Spleen (tissue), 11 donors: ENCODE results near the gene GPR18. TPM values are rescaled to one million over a fixed set of nuclear protein-coding genes. Genes with fewer than 3 reads are reported as not detected.
A peak's percentile ranks its signal among the peaks of the same experiment; 100 is the strongest.

Experiments
- DNase-seq: peaks from one replicate; pipeline ENCODE4 v3.0.0-alpha.2; 2020
- H3K27ac ChIP-seq, 8 donors: fragments of 200-600 bp; sonication (generic) in 7 of 8; 1 replicate in 4 of 8; 2 replicates in 4 of 8; pipeline versions ENCODE4 v1.5.0 to v1.8.0; 2016 to 2021; ENCODE audit warnings: inconsistent platforms in 4 of 8, mild to moderate bottlenecking in 4 of 8, moderate library complexity in 1 of 8
- H3K27me3 ChIP-seq, 7 donors: fragments of 200-600 bp; sonication (generic) in 6 of 7; replicated peaks in 1 of 7; 1 replicate in 4 of 7; 2 replicates in 3 of 7; pipeline versions ENCODE4 v1.5.0 to v1.8.0; 2016 to 2021; ENCODE audit warnings: inconsistent platforms in 3 of 7, mild to moderate bottlenecking in 1 of 7
- H3K36me3 ChIP-seq, 6 donors: fragments of 200-600 bp; sonication (generic) in 5 of 6; 1 replicate in 4 of 6; 2 replicates in 2 of 6; pipeline versions ENCODE4 v1.5.0 to v1.8.0; 2016 to 2021; ENCODE audit warnings: inconsistent platforms in 2 of 6
- H3K4me1 ChIP-seq, 6 donors: fragments of 200-600 bp; sonication (generic) in 5 of 6; 1 replicate in 3 of 6; 2 replicates in 3 of 6; pipeline versions ENCODE4 v1.5.0 to v1.8.0; 2016 to 2021; ENCODE audit warnings: inconsistent platforms in 3 of 6
- H3K4me3 ChIP-seq, 8 donors: fragments of 200-600 bp; sonication (generic) in 7 of 8; 1 replicate in 4 of 8; 2 replicates in 4 of 8; pipeline versions ENCODE4 v1.5.0 to v1.8.0; 2016 to 2021; ENCODE audit warnings: inconsistent platforms in 4 of 8, mild to moderate bottlenecking in 4 of 8, moderate library complexity in 2 of 8
- H3K9me3 ChIP-seq, 8 donors: fragments of 200-600 bp; sonication (generic) in 7 of 8; 1 replicate in 4 of 8; 2 replicates in 4 of 8; pipeline versions ENCODE4 v1.5.0 to v1.8.0; 2016 to 2021; ENCODE audit warnings: inconsistent platforms in 4 of 8
- POLR2A ChIP-seq, 3 donors: fragments of 450-650 bp; IDR thresholded peaks; one replicate each; pipeline ENCODE4 v1.5.1; 2017; ENCODE audit warnings: antibody characterized with exemption in 3 of 3, mild to moderate bottlenecking in 1 of 3
- POLR2AphosphoS5 ChIP-seq, 3 donors: sonication (generic); formaldehyde crosslinking; IDR thresholded peaks; one replicate each; pipeline ENCODE4 v1.5.1; 2017; ENCODE audit warnings: antibody characterized with exemption in 3 of 3
- WGBS, 5 donors: extraction: QIAGEN DNeasy Blood & Tissue Kit in 3 of 5; methylation state at CpG; one replicate each; pipeline versions ENCODE4 v1.1.5 to v1.1.7; 2013 to 2018; 5-methylcytosine and 5-hydroxymethylcytosine counted together
- intact Hi-C: fragments of 100-400 bp; cut with DNase I; formaldehyde crosslinking; loops from one replicate; pipeline ENCODE4 v1.15.0; 2023; ENCODE audit warnings: low total_unique reads
- polyA plus RNA-seq, 3 donors: library from polyadenylated mRNA; stranded (reverse); fragments of 200-250 nt; gene quantifications; one replicate each; pipeline ENCODE4 v1.2.1, GENCODE V29; 2013
- small RNA-seq, 4 donors: library from RNA; depleted of rRNA; stranded (forward); fragments of <200 nt; gene quantifications; one replicate each; pipeline ENCODE3, GENCODE V24; 2016
- total RNA-seq, 7 donors: library from RNA; depleted of rRNA in 3 of 7; stranded (reverse); fragments of >200 nt in 3 of 7; fragmentation: NEBNext Ultra II Directional in 4 of 7; extraction: Animal tissue kit (Norgen Biotek cat#: 25700) in 4 of 7; gene quantifications; one replicate each; pipeline versions ENCODE4 v1.1.0 to v1.2.1, GENCODE V29; 2016 to 2021
- TF ChIP-seq, protein P1 (sequence below), 11 experiments: fragments of 200-600 bp in 7 of 11; fragments of 450-650 bp in 4 of 11; sonication (generic) in 4 of 11; IDR thresholded peaks in 8 of 11; conservative IDR thresholded peaks in 3 of 11; 1 replicate in 7 of 11; 2 replicates in 4 of 11; pipeline versions ENCODE4 v1.4.0 to v1.8.0; 2016 to 2021; ENCODE audit warnings: antibody characterized with exemption in 11 of 11, inconsistent platforms in 4 of 11, mild to moderate bottlenecking in 1 of 11
- donor health status: healthy with polysubstance abuse.
- donor health status: DM: no; HTN: no; CAD: no; lungs with moderate emphysema.
- donor health status: DM: no; HTN: no; CAD: no.
- donor health status: Bipolar disorder and iron deficiency.
- donor health status: healthy.
- donor health status: DM: no; HTN: no; CAD: no.
- donor health status: DM: yes; HTN: yes; CAD: no.

Gene GPR18
- total and polyA plus RNA-seq, 10 donors: 9.6 to 33.9 (median 16.8) TPM

DNA sequence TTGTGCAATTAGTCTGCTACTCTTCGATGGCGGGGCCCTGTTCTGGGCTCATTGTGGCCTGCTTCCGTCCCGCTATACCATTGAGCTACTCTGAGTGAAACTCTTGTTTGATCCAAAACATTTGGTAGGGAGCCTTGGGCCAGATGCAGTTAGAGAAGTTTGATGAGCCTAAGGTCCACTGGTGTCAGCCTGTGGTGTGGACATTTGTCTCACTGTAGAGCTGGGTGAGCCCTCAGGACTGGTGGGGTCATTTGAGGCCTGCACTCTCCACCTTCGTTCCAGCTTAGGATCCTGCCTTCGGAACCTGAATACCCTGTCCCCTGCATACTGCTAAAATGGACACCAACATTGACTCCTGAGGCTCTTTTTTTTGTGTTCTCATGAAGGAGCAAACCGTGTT lies 50.7 kb downstream of the GPR18 start:
- peaks cover 0 to 36% (median 2%) of the 10 kb centered on the region in 6 donors for H3K36me3 ChIP-seq
- WGBS, 5 donors: 90 to 93% (median 91%) methylated on average over 7 of the region's 7 CpGs
- H3K27me3 ChIP-seq: no peaks in the 10 kb centered on the region
- intact Hi-C loops: no loop called here
- no peak for DNase-seq
- no peaks in the 10 kb centered on the region for H3K9me3 ChIP-seq
- H3K4me3 ChIP-seq: no peak overlapping the region
- no peak overlapping the region for H3K27ac ChIP-seq
- TF ChIP-seq POLR2A (IDR thresholded peaks at IDR 0.05): no peak
- TF ChIP-seq, protein P1, sequence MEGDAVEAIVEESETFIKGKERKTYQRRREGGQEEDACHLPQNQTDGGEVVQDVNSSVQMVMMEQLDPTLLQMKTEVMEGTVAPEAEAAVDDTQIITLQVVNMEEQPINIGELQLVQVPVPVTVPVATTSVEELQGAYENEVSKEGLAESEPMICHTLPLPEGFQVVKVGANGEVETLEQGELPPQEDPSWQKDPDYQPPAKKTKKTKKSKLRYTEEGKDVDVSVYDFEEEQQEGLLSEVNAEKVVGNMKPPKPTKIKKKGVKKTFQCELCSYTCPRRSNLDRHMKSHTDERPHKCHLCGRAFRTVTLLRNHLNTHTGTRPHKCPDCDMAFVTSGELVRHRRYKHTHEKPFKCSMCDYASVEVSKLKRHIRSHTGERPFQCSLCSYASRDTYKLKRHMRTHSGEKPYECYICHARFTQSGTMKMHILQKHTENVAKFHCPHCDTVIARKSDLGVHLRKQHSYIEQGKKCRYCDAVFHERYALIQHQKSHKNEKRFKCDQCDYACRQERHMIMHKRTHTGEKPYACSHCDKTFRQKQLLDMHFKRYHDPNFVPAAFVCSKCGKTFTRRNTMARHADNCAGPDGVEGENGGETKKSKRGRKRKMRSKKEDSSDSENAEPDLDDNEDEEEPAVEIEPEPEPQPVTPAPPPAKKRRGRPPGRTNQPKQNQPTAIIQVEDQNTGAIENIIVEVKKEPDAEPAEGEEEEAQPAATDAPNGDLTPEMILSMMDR (IDR thresholded peaks at IDR 0.05 in 8 of 11, conservative IDR thresholded peaks at IDR 0.05 in 3 of 11): no peak
- no peak for TF ChIP-seq POLR2AphosphoS5 (IDR thresholded peaks at IDR 0.05)
- peaks cover 34 to 96% (median 50%) of the 10 kb centered on the region in 6 donors for H3K4me1 ChIP-seq

DNA sequence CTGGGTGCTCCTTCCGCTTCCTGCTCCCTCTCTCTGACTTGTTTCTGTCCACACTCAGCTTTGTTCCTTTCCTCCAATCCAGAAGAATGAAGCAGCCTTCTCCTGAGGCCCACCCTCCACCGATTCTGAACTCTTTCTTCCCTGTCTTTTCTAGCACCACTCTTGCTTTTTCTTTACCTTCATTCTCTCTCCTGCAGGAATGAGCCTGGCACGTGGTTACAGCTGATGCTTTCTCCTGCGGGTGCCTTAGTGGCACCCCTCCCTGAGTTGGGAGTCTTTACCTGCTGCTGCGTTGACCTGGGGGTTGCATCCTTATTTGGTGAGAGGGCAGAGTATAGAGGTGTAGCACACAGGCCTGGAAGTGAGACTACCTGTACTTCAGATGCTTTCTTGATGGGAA lies 51.3 kb downstream of the GPR18 start:
- 91 to 96% (median 95%) methylated on average over 5 of the region's 5 CpGs for WGBS, 5 donors
- no peak for TF ChIP-seq POLR2AphosphoS5 (IDR thresholded peaks at IDR 0.05)
- Histone ChIP-seq H3K4me3 (no peak overlapping the region), H3K4me1 (peaks cover 41 to 98% (median 56%) of the 10 kb centered on the region in 6 donors), H3K9me3 (no peaks in the 10 kb centered on the region), H3K36me3 (peaks cover 0 to 36% (median 2%) of the 10 kb centered on the region in 6 donors), H3K27ac (no peak overlapping the region), H3K27me3 (no peaks in the 10 kb centered on the region)
- intact Hi-C loops: no loop called here
- no peak for DNase-seq

DNA sequence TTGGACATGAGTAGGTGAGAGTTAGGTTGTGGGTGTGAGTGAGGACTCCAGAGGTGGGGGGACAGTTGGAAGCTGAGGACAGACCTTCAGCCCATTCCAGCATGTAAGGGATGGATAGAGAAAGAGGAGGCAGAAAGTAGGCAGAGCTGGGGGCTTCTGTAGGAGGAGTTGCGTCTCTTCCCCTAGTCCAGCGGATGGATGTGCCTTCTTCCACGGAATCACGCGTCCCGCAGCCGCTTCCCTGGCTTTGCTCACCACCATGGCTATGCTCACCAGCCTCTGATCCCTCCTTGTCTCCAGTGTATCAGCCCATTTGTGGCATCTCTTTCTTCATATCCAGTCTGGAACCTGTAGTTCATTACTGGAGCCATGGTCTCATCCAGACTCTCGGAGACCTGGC lies 52.0 kb downstream of the GPR18 start:
- Histone ChIP-seq H3K4me1 (peaks cover 40 to 97% (median 60%) of the 10 kb centered on the region in 6 donors), H3K4me3 (no peak overlapping the region), H3K27ac (no peak overlapping the region), H3K9me3 (no peaks in the 10 kb centered on the region), H3K36me3 (peaks cover 0 to 36% (median 2%) of the 10 kb centered on the region in 6 donors), H3K27me3 (no peaks in the 10 kb centered on the region)
- no peak for DNase-seq
- intact Hi-C loops: no loop called here
- TF ChIP-seq POLR2AphosphoS5 (IDR thresholded peaks at IDR 0.05): peak in 1 of 3 donors; percentile 8
- TF ChIP-seq, protein P1 (IDR thresholded peaks at IDR 0.05 in 8 of 11, conservative IDR thresholded peaks at IDR 0.05 in 3 of 11): no peak
- WGBS, 5 donors: 97 to 100% (median 98%) methylated on average over 8 of the region's 8 CpGs

DNA sequence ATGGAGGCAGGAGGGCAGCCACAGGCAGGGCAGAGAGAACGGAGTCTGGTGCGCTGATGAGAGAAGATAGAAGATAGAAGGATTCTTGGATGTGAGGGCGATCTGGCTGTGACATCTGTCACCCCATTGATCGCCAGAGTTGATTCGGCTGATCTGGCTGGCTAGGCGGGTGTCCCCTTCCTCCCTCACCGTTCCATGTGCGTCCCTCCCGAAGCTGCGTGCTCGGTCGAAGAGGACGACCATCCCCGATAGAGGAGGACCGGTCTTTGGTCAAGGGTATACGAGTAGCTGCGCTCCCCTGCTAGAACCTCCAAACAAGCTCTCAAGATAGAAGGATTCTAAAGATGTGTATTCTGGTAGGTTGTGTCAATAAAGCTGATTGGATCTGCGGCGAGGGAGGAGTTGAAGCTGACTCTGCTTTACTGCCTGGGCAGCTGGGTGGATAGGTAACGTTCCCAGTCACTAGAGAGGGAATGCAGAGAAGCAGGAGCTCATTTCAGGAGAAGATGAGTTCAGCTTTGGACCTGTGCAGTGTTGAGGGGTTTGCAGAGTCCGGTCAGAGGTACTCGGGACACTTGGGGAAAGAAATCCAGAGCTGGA lies 52.5 kb downstream of the GPR18 start:
- 91 to 98% (median 95%) methylated on average over 22 of the region's 22 CpGs for WGBS, 5 donors
- H3K27me3 ChIP-seq: no peaks in the 10 kb centered on the region
- intact Hi-C loops: no loop called here
- H3K4me1 ChIP-seq: peaks cover 40 to 92% (median 60%) of the 10 kb centered on the region in 6 donors
- DNase-seq: no peak
- H3K27ac ChIP-seq: peak overlapping the region in 2 of 8 donors; percentile 73 to 74
- H3K36me3 ChIP-seq: peaks cover 0 to 36% (median 2%) of the 10 kb centered on the region in 6 donors
- H3K9me3 ChIP-seq: no peaks in the 10 kb centered on the region
- TF ChIP-seq, protein P1 (IDR thresholded peaks at IDR 0.05 in 8 of 11, conservative IDR thresholded peaks at IDR 0.05 in 3 of 11): no peak
- no peak for TF ChIP-seq POLR2A (IDR thresholded peaks at IDR 0.05)
- no peak for TF ChIP-seq POLR2AphosphoS5 (IDR thresholded peaks at IDR 0.05)
- peak overlapping the region in 1 of 8 donors; percentile 55 for H3K4me3 ChIP-seq

Small RNA genes within 50 kb of the gene (small RNA-seq; reads per million reads assigned to genes)
- gene RN7SKP9: 0 to 0.62 (median 0.31) reads per million in 4 donors

Other genes with a start within 250 kb of the GPR18 start
- gene UBAC2, start 57.5 kb downstream of the GPR18 start, total RNA-seq: 10 to 100 TPM; 62.8 to 82.1 (median 72.3) TPM
- 10 to 100 TPM; 49.3 to 57.3 (median 50.4) TPM for gene UBAC2, start 57.5 kb downstream of the GPR18 start, polyA plus RNA-seq
- 10 to 100 TPM; 29.1 to 83.6 (median 53.4) TPM for gene GPR183, start 49.0 kb upstream of the GPR18 start, total RNA-seq
- 10 to 100 TPM; 56.0 to 68.0 (median 60.6) TPM for gene GPR183, start 49.0 kb upstream of the GPR18 start, polyA plus RNA-seq
- gene TM9SF2, start 243.1 kb upstream of the GPR18 start, total RNA-seq: 100 to 1,000 TPM in 4 of 7 donors, 10 to 100 TPM in 3; 82.7 to 134 (median 103) TPM
- gene TM9SF2, start 243.1 kb upstream of the GPR18 start, polyA plus RNA-seq: 10 to 100 TPM; 28.8 to 39.6 (median 34.5) TPM